IMR-90 (cell line): ENCODE measurements around the gene GMCL2. TPM values are rescaled to one million over a fixed set of nuclear protein-coding genes. Genes with fewer than 3 reads are reported as not detected.

ENCODE experiments used
- ATAC-seq: fragments of 200-7000 bp; cut with Tn5 transposase; 2 replicates; pipeline ENCODE4 v1.9.1; 2020; ENCODE audit warnings: low read depth, mild to moderate bottlenecking, moderate library complexity
- BruUV-seq: library from RNA; stranded (reverse); fragments of 400-500 nt; replicated peaks from 2 replicates; lab custom pipeline; 2021; lab: Mats Ljungman, UMichigan
- CTCF ChIA-PET: fragments of 300-600 bp; formaldehyde crosslinking; extraction: SDS; loops from one replicate; lab custom pipeline; 2021; ENCODE audit warnings: antibody characterized with exemption; lab: Yijun Ruan, JAX
- POLR2A ChIA-PET: fragments of 300-600 bp; sonication (Branson Sonifier 250); formaldehyde crosslinking; loops from one replicate; lab custom pipeline; 2022; ENCODE audit warnings: antibody characterized with exemption; ENCODE audit not compliant: unreplicated experiment; lab: Charles Lee
- DNase-seq: peaks from one replicate; pipeline ENCODE4 v3.0.0; 2013
- H2AFZ ChIP-seq: replicated peaks from 2 replicates; pipeline ENCODE3; 2013; ENCODE audit warnings: low read length, mild to moderate bottlenecking; ENCODE audit not compliant: poor library complexity
- H2AK5ac ChIP-seq: 2 replicates; pipeline ENCODE4 v1.6.1; 2013; ENCODE audit warnings: low read depth, low read length, inconsistent platforms
- H2AK9ac ChIP-seq: replicated peaks from 2 replicates; pipeline ENCODE3; 2013; ENCODE audit warnings: mild to moderate bottlenecking, low read depth, low read length, moderate library complexity; ENCODE audit not compliant: poor library complexity
- H2BK120ac ChIP-seq: 2 replicates; pipeline ENCODE4 v1.6.1; 2013; ENCODE audit warnings: low read depth, low read length, inconsistent platforms
- H2BK15ac ChIP-seq: 3 replicates; pipeline ENCODE4 v1.6.1; 2013; ENCODE audit warnings: low read depth, low read length, inconsistent platforms
- H2BK20ac ChIP-seq: 2 replicates; pipeline ENCODE4 v1.6.1; 2013; ENCODE audit warnings: low read depth, mild to moderate bottlenecking, inconsistent platforms, low read length, moderate library complexity
- H2BK5ac ChIP-seq: 2 replicates; pipeline ENCODE4 v1.6.1; 2013; ENCODE audit warnings: mild to moderate bottlenecking, low read depth, low read length, inconsistent platforms; ENCODE audit not compliant: poor library complexity, severe bottlenecking
- H3K14ac ChIP-seq: replicated peaks from 2 replicates; pipeline ENCODE4 v1.6.1; 2013; ENCODE audit warnings: low read depth, low read length, inconsistent platforms
- H3K18ac ChIP-seq: 2 replicates; pipeline ENCODE4 v1.6.1; 2013; ENCODE audit warnings: low read depth, low read length, control low read depth
- H3K23ac ChIP-seq: 2 replicates; pipeline ENCODE4 v1.6.1; 2013; ENCODE audit warnings: low read depth, low read length, inconsistent platforms
- H3K27ac ChIP-seq: 2 replicates; pipeline ENCODE4 v1.5.1; 2013; ENCODE audit warnings: mild to moderate bottlenecking, control low read depth, low read length; ENCODE audit not compliant: insufficient read depth
- H3K27me3 ChIP-seq: 2 replicates; pipeline ENCODE4 v1.6.1; 2013; ENCODE audit warnings: low read length; ENCODE audit not compliant: control insufficient read depth, insufficient read depth
- H3K36me3 ChIP-seq: 2 replicates; pipeline ENCODE4 v1.6.1; 2013; ENCODE audit warnings: low read length, mixed read lengths; ENCODE audit not compliant: control insufficient read depth, insufficient read depth
- H3K4ac ChIP-seq: 2 replicates; pipeline ENCODE4 v1.6.1; 2013; ENCODE audit warnings: low read depth, low read length, inconsistent platforms
- H3K4me1 ChIP-seq: 2 replicates; pipeline ENCODE4 v1.6.1; 2013; ENCODE audit warnings: low read length, mixed read lengths; ENCODE audit not compliant: control insufficient read depth, insufficient read depth
- H3K4me2 ChIP-seq: 2 replicates; pipeline ENCODE4 v1.6.1; 2013; ENCODE audit warnings: low read depth, mild to moderate bottlenecking, control low read depth, low read length, moderate library complexity
- H3K4me3 ChIP-seq: 2 replicates; pipeline ENCODE4 v1.5.1; 2013; ENCODE audit warnings: low read depth, mild to moderate bottlenecking, control low read depth, low read length, moderate library complexity; ENCODE audit not compliant: insufficient read depth
- H3K56ac ChIP-seq: 2 replicates; pipeline ENCODE4 v1.6.1; 2013; ENCODE audit warnings: low read length, inconsistent platforms; ENCODE audit not compliant: insufficient read depth; ENCODE audit errors: extremely low read depth
- H3K79me1 ChIP-seq, 2 experiments: 2 replicates each; pipeline ENCODE4 v1.6.1; 2013; ENCODE audit warnings: low read length in 2 of 2, inconsistent platforms in 1 of 2, low read depth in 1 of 2
- H3K9ac ChIP-seq: 2 replicates; pipeline ENCODE4 v1.6.1; 2013; ENCODE audit warnings: low read depth, low read length, control low read depth
- H3K9me1 ChIP-seq: 2 replicates; pipeline ENCODE4 v1.6.1; 2013; ENCODE audit warnings: low read length, inconsistent platforms; ENCODE audit not compliant: insufficient read depth
- H3K9me3 ChIP-seq: 2 replicates; pipeline ENCODE4 v1.6.1; 2013; ENCODE audit warnings: low read length; ENCODE audit not compliant: control insufficient read depth, insufficient read depth
- H4K20me1 ChIP-seq: 2 replicates; pipeline ENCODE4 v1.6.1; 2013; ENCODE audit warnings: low read length, inconsistent platforms; ENCODE audit not compliant: insufficient read depth
- H4K5ac ChIP-seq: 2 replicates; pipeline ENCODE4 v1.6.1; 2013; ENCODE audit warnings: mild to moderate bottlenecking, low read depth, low read length, control low read depth
- H4K8ac ChIP-seq, 2 experiments: 2 replicates each; pipeline ENCODE4 v1.6.1; 2013; ENCODE audit warnings: low read depth in 2 of 2, low read length in 2 of 2, control low read depth in 1 of 2, inconsistent platforms in 1 of 2
- H4K91ac ChIP-seq: 2 replicates; pipeline ENCODE4 v1.6.1; 2013; ENCODE audit warnings: low read depth, low read length, inconsistent platforms; ENCODE audit not compliant: insufficient read depth
- ELK1 ChIP-seq: fragments of 150-350 bp; IDR thresholded peaks from 2 replicates; pipeline ENCODE4 v1.6.1; 2016; ENCODE audit warnings: low read depth, mild to moderate bottlenecking, low read length, moderate library complexity, borderline replicate concordance
- POLR2A ChIP-seq: IDR thresholded peaks from 2 replicates; pipeline ENCODE4 v1.6.1; 2012; ENCODE audit warnings: mild to moderate bottlenecking, low read depth, low read length
- RCOR1 ChIP-seq: IDR thresholded peaks from 2 replicates; pipeline ENCODE4 v1.6.1; 2012; ENCODE audit warnings: mild to moderate bottlenecking, low read length, improper control_type of control experiment; ENCODE audit not compliant: insufficient replicate concordance
- WGBS, 2 experiments: methylation state at CpG; one replicate each; pipeline versions ENCODE4 v1.1.5 to v1.1.7; 2013; ENCODE audit warnings: missing lambda C conversion rate in 2 of 2; ENCODE audit not compliant: insufficient read length in 1 of 2; ENCODE audit errors: extremely low coverage in 2 of 2; 5-methylcytosine and 5-hydroxymethylcytosine counted together
- dilution Hi-C: fragments of 300-500 bp; cut with HindIII; formaldehyde crosslinking; loops from one replicate; pipeline ENCODE4 v1.14.3; 2018; ENCODE audit warnings: low sequenced_read_pairs; ENCODE audit not compliant: unreplicated experiment
- in situ Hi-C: fragments of 300-500 bp; cut with MboI; formaldehyde crosslinking; loops from 3 replicates; pipeline ENCODE4 v1.14.3; 2019; ENCODE audit warnings: low sequenced_read_pairs, inconsistent platforms, mixed read lengths
- intact Hi-C: fragments of 100-400 bp; cut with micrococcal nuclease; formaldehyde crosslinking; loops from 2 replicates; pipeline ENCODE4 v1.10.0; 2022
- polyA plus RNA-seq, 3 experiments: library from polyadenylated mRNA; depleted of rRNA; stranded (reverse); fragments of >200 nt; gene quantifications; 2 replicates each; pipeline ENCODE4 v1.2.3, GENCODE V29; 2012; ENCODE audit warnings: low replicate concordance in 1 of 3
- total RNA-seq: library from RNA; depleted of rRNA; stranded (reverse); fragments of >200 nt; gene quantifications from 2 replicates; pipeline ENCODE4 v1.2.3, GENCODE V29; 2012

GMCL2 gene
- total and polyA plus RNA-seq, 2 of the 4 experiments (the other 2 are of a cell fraction), result not detected

GRCh38 chr5:178213003-178213461 lies 25.9 kb upstream of the GMCL2 start:
- Histone ChIP-seq H3K27me3 (no peaks in the 10 kb centered on the region), H2AK5ac (no peak overlapping the region), H3K23ac (no peak overlapping the region), H3K4me3 (no peak overlapping the region), H3K79me1 (peaks cover 34 to 64% of the 10 kb centered on the region in 2 experiments), H3K14ac (no peak overlapping the region), H2AK9ac (no peak overlapping the region), H4K91ac (no peak overlapping the region), H3K56ac (no peak overlapping the region), H4K8ac (no peak overlapping the region), H2BK15ac (no peak overlapping the region), H3K9me1 (peaks cover 10% of the 10 kb centered on the region; the same call in 1 of the 2 replicates), H4K20me1 (peaks cover 54% of the 10 kb centered on the region), H3K27ac (no peak overlapping the region), H3K9me3 (no peaks in the 10 kb centered on the region), H3K4me1 (no peaks in the 10 kb centered on the region), H3K9ac (no peak overlapping the region), H2BK20ac (no peak overlapping the region), H3K4me2 (no peak overlapping the region), H3K4ac (no peak overlapping the region), H2BK5ac (no peak overlapping the region), H3K18ac (no peak overlapping the region), H2BK120ac (no peak overlapping the region), H2AFZ (no peak overlapping the region), H4K5ac (no peak overlapping the region), H3K36me3 (peaks cover 76% of the 10 kb centered on the region)
- in situ Hi-C loops, result no loop called here
- dilution Hi-C loops, result no loop called here
- CTCF ChIA-PET, result no interaction called here
- POLR2A ChIA-PET, result interaction anchor here (1.1 kb wide), 1 partner anchor 59 kb away, joined by 3 read pairs; the partner anchor contains the start of gene NHP2
- ATAC-seq, result peak; percentile 4; the same call in 1 of the 2 replicates
- no peak for DNase-seq
- intact Hi-C loops, result no loop called here
- WGBS, 2 experiments, result 82% methylated on average over 1 of the region's 4 CpGs; no CpG with 5 or more reads in 1 of the 2 experiments
- no peak for TF ChIP-seq RCOR1
- TF ChIP-seq ELK1, result no peak
- peak; percentile 36; the same call in 1 of the 2 replicates for TF ChIP-seq POLR2A
- BruUV-seq, result no TSS peak
